ENCODE data around the gene CMTM8.

- TF ChIP-seq CTCF (IDR thresholded peaks at IDR 0.05) (no peak), POLR2A (IDR thresholded peaks at IDR 0.05) (no peak)
Measured at GRCh38 chr3:32208447-32208846, 30.0 kb upstream of the CMTM8 start.
